HG03175 (cell line): Measurements from ENCODE around the gene IL17C.
"Not testable (repeated sequence)": the region's sequence is repeated elsewhere in the genome, so short reads cannot be mapped to it uniquely, and the experiment has no call there.

Experiments used
- ATAC-seq: cut with Tn5 transposase; IDR thresholded peaks from one replicate; pipeline ENCODE4 v1.9.1; 2021; ENCODE audit warnings: mild to moderate bottlenecking, moderate library complexity; ENCODE audit not compliant: unreplicated experiment

Gene IL17C

DNA sequence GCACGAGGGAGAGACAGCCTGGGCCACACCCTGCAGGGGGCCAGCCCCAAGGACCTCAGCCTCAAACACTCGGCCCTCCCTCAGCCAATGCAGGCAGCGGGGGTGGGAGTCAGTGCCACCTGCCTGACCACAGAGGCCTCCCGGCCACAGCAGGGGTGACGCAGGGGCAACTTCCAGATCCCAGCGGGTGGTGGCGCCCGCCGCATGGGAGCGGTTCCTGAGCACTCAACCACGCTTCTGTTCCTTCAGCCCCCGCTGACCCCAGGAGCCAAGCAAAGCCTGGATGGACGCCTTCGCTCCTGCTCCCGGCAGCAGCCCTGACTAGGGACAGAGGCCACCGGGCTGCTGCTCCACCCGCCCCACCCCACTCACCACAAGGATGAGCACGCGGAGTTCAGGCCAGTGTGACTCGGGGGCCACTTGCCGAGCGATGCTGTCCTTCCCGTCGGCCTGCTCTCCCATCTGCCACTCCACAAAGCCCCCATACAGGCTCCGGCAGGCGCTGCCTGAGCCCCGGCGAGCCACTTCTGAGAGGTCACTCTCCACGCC lies 17.4 kb downstream of the IL17C start:
- ATAC-seq: no peak

DNA sequence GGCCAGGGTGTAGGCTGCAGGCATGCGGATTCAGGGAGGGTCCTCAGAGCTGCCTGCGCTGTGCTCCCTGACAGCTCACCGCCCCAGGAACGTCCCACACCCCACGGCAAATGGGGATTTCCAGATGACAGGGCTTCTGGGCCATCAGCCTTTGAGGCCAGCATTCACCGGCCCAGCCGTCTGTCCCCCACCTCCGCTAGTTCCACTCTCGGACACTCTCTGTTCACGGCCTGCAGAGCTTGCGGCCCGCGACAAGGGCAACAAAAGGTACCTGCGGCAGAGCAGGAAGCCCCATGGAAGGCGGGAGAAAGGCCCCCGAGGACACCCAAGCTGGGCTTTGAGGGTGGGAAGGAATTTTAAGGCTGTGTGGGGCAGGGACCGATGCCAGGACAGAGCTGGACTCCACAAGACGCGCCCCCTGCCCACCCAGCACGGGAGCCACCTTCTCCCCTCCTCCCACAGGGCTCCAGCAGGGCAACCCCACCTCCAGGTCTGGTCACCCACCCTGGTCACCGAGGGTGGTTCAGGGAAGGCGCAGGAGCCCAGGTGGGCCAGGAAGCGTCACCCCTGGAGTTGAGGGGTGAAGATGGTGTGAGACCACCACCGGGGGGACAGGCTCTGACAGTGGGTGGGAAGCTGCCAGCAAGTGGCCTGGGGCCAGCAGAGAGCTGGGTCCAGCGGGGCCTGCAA lies 18.1 kb downstream of the IL17C start:
- ATAC-seq: no peak

- no peak for ATAC-seq
Observed at GRCh38 chr16:88657371-88657770, 19.0 kb downstream of the IL17C start.

DNA sequence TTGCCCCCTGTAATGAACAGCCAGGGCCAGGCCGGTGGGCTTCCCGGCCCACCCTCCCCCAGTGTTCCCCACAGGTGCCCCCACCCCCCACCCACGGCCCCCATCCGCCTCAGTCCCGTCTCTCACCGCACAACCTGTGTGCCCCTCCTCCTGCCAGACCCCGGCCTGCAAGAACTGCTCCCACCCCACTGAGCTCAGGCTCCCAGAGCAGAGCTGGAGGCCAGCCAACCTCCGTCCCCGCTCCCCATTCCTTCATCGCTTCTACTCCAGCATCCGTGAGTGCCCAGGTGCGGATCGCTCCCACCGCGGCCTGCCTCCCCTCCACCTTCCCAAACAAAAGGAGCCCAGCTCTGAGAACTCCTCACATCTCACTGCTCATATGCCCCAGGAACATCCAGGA lies 20.3 kb downstream of the IL17C start:
- no peak for ATAC-seq

DNA sequence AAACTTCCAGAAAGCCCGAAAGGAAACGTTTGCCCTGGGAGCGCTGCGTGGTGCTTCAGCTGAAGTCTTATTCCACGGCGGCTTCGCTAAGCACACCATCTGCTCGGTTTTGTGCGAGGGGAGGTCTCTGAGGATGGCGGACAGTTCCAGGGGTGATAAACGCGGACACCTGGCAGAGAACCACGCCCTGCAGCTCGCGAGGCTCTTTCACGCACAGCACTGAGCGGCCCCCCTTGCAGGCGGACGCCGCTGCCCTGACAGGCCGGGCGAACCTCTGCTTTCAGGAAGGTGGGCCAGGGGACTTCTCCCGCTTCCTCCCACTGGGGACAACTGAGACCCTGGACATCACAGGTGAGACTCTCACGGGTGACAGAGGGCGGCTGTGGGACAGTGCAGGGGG lies 20.8 kb downstream of the IL17C start:
- no peak for ATAC-seq

- no peak for ATAC-seq
Observed at GRCh38 chr16:88661468-88661867, 23.1 kb downstream of the IL17C start.

DNA sequence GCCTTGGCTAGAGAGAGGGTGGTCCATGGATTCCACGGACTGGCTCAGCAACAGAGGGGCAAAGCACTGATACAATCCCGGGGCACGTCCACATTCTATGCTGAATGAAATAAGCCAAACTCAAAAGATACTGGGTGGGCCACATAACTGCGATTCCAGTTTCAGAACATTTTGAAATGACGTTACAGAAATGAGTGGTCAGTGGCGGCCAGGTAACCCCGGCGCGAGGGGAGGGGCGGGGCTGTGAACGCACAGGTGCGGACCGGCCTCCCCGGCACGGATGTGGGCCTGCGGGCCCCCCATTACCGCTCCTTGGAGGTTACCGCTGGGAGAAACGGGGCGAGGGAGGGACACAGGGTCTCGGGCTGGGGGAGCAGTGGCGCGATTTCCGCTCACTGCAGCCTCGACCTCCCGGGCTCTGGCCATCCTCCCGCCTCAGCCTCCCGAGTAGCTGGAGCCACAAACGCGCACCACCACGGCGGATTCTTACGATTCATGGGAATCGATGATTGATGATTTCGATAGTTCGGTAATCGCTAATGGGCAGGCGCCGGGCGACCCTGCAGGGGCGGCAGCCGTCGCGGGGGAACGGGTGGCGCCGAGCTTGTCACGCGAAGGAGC lies 24.0 kb downstream of the IL17C start:
- ATAC-seq: peak; percentile 8

GRCh38 chr16:88662843-88663606 lies 24.7 kb downstream of the IL17C start, which contains the start of gene MVD:
Gene MVD (minus strand): TSS chr16:88663091. CDS start chr16:88663080, 11 bp downstream.
- peak; percentile 97 for ATAC-seq

DNA sequence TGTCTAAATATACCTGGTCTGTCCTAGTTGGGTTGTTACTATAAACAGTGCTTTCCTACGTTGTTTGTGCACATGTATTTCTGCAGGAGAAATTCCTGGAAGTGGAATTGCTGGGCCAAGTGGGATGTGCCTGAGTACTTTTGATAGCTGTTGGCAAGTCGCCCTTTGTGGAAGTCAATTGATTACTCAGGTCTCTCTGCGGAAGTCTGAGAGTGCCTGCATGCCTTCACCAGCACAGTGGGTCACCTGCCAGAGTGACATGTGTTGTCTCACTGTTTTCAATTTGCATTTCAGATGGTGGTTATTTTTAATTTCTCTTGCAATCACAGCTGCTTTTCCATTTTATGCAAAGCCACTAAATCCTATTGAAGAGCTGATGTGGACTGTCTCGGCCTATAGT lies 26.8 kb downstream of the IL17C start:
- no peak for ATAC-seq

DNA sequence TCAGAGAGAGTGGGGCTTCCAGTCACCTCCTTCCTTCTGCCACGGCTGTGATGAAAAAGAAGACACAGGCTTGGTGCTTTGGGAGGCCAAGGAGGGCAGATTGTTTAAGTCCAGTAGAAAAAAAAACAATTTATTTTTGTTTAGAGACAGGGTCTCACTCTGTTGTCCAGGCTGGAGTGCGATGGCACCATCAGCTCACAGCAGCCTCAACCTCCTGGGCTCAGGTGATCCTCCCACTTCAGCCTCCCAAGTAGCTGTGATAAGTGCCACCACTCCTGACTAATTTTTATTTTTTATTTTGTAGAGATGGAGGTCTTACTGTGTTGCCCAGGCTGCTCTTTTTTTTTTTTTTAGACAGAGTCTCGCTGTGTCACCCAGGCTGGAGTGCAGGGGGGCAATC lies 27.2 kb downstream of the IL17C start:
- ATAC-seq: no peak

GRCh38 chr16:88667461-88667860 lies 29.1 kb downstream of the IL17C start:
- ATAC-seq: no peak

DNA sequence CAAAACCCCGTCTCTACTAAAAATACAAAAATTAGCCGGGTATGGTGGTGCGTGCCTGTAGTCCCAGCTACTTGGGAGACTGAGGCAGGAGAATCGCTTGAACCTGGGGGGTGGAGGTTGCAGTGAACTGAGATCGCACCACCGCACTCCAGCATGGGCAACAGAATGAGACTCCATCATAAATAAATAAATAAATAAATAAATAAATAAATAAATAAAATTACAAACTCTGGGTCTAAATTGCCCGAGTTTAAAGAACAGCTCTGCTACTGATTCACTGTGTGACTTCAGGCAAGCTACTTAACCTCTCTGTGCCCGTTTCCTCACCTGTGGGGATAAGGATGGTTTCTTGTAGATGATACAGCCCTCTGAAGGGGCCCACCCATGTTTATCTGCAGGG lies 31.1 kb downstream of the IL17C start:
- not testable (repeated sequence) for ATAC-seq

DNA sequence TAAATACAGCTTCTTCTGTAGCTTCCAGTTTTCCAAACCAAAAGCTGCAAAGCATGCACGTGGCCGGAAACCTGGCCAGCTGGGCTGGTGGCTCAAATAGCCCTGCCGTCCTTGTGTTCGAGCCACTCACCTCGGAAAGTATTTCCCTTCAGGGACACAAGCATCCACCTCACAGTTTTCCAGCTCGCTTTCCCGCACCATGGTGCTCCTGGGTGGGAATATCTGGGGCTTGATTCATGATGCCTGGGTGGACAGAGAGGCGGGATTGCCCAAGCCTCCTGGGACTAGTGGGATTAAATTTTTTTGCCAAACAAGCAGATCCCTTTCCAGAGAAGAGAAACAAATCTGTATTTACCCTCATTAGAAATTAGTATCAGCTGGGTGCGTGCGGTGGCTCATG lies 31.6 kb downstream of the IL17C start:
- no peak for ATAC-seq

DNA sequence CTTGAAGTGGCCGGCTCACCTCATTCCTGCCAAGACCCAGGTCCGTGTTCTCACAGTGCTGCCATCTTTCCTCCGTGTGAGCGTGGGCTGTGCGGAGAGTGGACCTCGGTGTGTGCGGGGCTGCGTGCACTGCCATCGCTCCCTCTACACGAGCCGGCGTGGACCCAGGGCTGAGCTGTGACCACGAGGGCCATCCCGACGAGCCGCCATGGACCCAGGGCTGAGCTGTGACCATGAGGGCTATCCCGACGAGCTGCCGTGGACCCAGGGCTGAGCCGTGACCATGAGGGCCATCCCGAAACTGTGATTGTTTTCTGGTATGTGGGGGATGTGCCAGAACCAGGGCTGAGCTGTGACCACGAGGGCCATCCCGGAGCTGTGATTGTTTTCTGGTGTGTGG lies 33.4 kb downstream of the IL17C start:
- ATAC-seq: no peak

GRCh38 chr16:88672776-88673175 lies 34.4 kb downstream of the IL17C start:
- ATAC-seq: no peak

GRCh38 chr16:88673716-88674379 lies 35.5 kb downstream of the IL17C start:
- ATAC-seq: no peak

DNA sequence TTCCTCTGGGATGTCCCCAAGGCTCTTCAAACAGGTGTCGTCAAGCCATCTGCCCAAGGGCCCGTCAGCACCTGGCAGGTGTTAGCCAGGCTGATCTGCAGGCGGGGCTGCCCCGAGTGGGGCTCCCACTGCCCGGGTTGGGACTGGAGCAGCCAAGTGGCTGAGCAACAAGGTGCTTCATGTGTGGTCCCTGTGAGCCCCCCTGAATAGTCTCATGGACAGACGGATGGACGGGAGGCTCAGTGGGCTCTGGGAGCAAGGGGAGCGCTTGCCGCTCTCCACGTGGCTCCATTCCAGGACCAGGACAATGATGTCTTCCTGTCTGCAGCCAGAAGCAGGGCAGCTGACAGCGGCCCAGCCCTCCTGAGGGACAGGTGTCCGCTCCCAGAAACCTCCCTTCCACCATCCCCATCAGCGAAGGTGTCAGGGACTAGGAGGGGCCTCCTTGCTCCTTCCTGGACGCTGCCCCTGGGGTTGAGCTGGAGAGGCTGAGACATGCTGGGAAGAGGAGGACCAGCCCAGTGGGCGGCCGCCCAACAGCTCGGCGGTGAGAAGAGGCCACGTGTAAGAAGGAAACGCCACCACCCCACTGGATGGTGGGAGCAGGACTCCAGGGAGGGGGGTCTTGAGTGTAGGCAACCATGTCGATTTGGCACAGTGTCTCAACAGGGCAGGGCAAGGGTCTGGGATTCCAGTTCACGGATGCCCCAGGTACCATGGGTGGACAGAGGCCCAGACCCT lies 38.3 kb downstream of the IL17C start:
- ATAC-seq: no peak

GRCh38 chr16:88677721-88678120 lies 39.3 kb downstream of the IL17C start:
- ATAC-seq: no peak

DNA sequence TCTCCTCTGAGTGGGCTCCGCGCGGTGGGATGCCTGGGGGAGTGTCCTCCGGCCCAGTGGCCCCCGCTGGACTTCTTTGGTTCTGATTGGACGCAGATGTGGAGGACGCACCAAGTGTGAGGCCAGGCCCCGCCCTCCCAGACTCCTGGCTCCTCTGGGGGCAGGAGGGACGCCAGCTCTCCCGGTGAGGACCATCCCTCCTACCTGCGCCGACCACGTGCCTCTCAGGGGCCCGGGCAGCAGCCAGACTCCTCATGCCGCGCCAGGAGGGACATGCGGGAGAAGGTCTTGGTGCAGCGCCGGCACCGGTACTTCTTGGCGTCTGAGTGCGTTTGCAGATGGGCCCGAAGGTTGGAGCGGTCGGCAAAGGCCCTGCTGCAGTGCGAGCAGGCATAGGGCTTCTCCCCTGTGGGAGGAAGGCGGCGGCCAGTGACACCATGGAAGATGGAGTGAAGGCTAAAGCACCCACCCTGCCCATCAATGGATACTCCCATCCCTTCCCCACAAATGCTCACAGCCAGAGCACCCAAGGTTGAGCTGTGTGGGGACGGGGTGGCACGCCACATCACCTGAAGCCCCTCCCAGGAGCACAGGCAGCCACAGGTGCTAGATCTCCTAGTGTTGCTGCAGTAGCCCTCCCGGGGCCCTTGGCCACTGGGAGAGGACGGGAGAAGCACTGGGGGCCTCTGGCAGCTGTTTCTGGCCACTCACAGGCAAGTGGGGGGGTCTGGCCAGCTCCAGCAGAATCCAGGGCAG lies 40.0 kb downstream of the IL17C start:
- no peak for ATAC-seq
